ENCODE measurements around the gene SMURF1.

The SMURF1 gene

GRCh38 chr7:98988641-98989040 lies 155.3 kb downstream of the SMURF1 start:
- no peak for DNase-seq (ENCODE audit: low read depth in 2 of 2)

- no peak for DNase-seq (ENCODE audit: low read depth in 2 of 2)
Measured at GRCh38 chr7:98985945-98986344, 158.0 kb downstream of the SMURF1 start.

GRCh38 chr7:98985406-98985805 lies 158.5 kb downstream of the SMURF1 start:
- DNase-seq (ENCODE audit: low read depth in 2 of 2): no peak

GRCh38 chr7:98984126-98984525 lies 159.8 kb downstream of the SMURF1 start:
- no peak for DNase-seq (ENCODE audit: low read depth in 2 of 2)

- DNase-seq (ENCODE audit: low read depth in 2 of 2): no peak
Measured at GRCh38 chr7:98982686-98983085, 161.2 kb downstream of the SMURF1 start.

- DNase-seq (ENCODE audit: low read depth in 2 of 2): no peak
Measured at GRCh38 chr7:98981701-98982100, 162.2 kb downstream of the SMURF1 start.

- DNase-seq (ENCODE audit: low read depth in 2 of 2): no peak
Measured at GRCh38 chr7:98978672-98979071, 165.2 kb downstream of the SMURF1 start.
